Measurements from ENCODE around the gene ZC3H15.

ZC3H15 gene

DNA sequence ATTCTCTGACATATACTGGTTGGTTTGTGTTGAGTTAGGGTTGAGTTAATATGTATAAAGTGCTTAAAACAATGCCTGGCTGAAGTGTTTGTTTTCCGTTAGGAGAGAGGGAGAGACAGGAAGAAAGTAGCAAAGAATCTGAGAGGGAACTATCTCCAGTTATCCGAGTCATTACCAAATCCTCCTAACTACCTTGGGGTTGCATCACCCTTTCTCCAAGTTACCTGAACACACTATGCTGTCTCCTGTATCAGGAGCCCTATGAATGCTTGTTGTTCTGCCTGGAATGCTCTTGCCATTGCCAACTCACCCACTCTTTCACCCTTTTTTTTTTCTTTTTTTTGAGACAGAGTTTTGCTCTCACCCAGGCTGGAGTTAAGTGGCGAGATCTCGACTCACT, 55.9 kb downstream of the ZC3H15 start:
- no peak for DNase-seq (ENCODE audit: low read depth in 2 of 2)

DNA sequence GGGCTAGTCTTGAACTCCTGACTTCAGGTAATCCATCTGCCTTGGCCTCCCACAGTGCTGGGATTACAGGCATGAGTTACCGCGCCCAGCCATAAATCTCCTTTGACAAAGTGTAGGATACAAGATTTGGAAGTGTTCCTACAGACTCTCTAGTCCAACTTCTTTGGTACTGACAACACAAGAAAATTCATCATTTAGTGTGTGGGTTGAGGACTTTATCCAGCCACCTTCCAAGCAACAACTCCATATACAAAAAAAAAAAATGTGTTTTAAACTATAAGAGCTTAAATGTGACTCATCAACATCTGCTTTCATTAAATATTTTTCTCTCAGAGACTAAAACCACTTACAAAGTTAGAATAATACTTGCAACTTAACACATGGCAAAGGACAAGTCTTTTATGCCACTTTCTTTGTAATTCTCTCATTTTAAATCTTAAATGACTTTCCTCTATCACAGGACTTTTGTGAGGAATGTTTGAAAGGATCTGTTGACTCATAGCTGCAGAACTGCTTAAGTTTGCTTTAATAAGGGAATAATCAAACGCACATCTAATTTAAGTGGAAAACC, 57.6 kb downstream of the ZC3H15 start:
- no peak for DNase-seq (ENCODE audit: low read depth in 2 of 2)

- DNase-seq (ENCODE audit: low read depth in 2 of 2): no peak
These were observed 58.2 kb downstream of the ZC3H15 start for GRCh38 chr2:186544255-186544675.

DNA sequence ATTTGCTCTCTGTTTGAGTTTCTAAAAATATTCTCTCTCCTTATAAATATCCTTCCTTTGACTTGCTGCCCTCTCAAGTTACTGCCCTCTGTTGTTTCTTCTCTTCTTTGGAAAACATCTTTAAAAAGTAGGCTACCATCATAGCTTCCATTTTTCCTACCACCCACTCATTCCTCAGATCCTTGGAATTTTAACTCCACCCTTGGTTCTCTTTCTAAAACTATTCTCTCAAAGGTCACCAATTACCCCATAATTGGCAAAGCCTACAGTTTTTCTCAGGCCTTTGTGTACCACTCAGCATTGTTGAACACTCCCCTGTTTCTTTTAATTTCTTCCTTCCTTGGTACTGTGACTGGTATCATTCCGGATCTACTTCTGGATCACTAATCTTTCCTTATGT, 60.8 kb downstream of the ZC3H15 start:
- no peak for DNase-seq (ENCODE audit: low read depth in 2 of 2)

GRCh38 chr2:186551323-186552050, 65.4 kb downstream of the ZC3H15 start:
- DNase-seq (ENCODE audit: low read depth in 2 of 2): no peak

GRCh38 chr2:186554429-186554828, 68.4 kb downstream of the ZC3H15 start:
- no peak for DNase-seq (ENCODE audit: low read depth in 2 of 2)

DNA sequence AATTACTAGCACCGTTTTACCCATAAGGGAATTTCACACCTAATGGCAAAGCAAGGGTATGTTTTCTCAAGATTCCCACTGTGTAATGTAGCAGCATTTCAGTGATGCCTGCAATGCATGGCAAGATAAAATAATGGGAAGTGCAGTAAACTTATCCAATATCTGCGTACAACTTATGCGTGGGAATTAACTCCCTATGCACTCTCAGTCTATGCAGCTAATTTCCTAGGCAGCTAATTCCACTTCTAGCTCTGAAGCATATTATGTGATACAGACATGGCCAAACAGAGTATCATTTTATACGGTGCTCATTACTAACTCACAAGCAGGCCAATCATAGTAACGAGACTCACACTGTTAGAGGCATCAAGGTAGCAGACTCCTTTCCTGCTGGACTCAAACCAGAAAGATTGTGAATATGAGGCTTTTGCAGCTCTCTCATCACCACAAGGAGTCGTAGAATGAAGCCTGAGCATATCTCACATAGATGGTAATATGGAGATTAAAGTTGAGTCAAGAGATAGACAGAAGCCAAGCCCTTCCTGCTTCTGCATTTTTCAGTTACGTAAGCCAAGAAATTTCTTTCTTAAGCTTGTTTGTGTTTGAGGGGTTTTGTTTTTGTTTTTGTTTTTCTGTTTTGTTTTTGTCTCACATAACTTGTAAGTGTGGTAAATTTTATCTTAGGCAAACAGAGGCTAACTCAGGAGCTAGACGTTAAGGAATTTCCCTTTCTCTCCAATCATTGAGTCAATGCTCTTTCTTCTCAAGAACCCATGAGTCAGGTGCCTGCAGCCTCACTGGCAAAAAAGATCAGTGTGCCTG, 69.0 kb downstream of the ZC3H15 start:
- no peak for DNase-seq (ENCODE audit: low read depth in 2 of 2)

DNA sequence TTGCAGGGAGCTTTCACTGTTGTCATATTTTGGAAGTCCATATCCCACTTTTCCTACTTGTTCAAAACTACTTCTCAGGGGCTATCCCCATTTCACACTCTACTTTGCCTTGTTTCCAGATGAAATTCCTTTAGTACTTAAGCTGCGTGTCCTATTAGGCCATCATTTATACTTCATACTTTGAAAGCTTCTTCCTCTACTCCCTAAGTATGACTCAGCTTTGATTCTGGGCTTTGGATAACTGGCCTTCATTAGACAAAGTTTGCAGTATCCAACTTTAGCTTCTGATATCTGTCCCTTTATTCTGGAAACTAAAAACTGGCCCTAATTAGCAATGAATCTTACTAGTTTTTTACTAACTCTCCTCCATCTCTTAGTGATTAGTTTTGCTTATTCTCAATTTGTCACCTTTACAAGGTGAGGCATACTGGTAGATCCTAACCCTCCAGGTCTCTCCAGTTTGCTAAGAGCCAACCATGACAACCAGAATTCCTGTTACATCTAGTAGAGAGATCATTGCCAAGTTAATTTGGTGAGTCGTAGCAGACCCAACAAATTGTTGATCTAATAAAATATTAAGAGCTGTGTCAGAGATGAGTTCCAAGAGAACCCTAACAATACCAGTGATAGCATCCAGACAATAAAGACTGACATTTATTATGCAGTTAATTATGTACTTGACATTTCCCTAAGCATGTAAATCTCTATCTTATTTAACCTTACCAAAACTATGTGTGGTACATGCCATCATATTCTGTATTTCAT, 72.6 kb downstream of the ZC3H15 start:
- no peak for DNase-seq (ENCODE audit: low read depth in 2 of 2)
